Measurements from ENCODE around the gene SORL1-AS1.
A peak's percentile ranks its signal among the peaks of the same experiment; 100 is the strongest.

SORL1-AS1 gene

GRCh38 chr11:121446752-121447156 is 6.0 kb downstream of the SORL1-AS1 start:
- Histone ChIP-seq H3K36me3 (ENCODE audit: control insufficient read depth in 2 of 3, insufficient read depth in 3 of 3, low read length in 3 of 3) (no peaks in the 10 kb centered on the region), H3K4me3 (ENCODE audit: low read length in 3 of 3) (no peak overlapping the region), H3K9ac (ENCODE audit: low read length in 3 of 3) (no peak overlapping the region), H3K27me3 (ENCODE audit: control insufficient read depth, insufficient read depth, low read length) (no peaks in the 10 kb centered on the region), H3K27ac (ENCODE audit: low read depth in 2 of 2, low read length in 2 of 2) (no peak overlapping the region), H3K9me3 (ENCODE audit: control insufficient read depth in 2 of 3, insufficient read depth in 1 of 3, low read length in 3 of 3) (no peaks in the 10 kb centered on the region), H3K4me1 (ENCODE audit: control insufficient read depth in 2 of 3, insufficient read depth in 2 of 3, low read depth in 1 of 3, low read length in 3 of 3) (peaks cover 0 to 12% (median 0%) of the 10 kb centered on the region in 3 donors)
- intact Hi-C loops (cut with DNase I): no loop called here
- DNase-seq (peak in 3 of 5 donors; percentile 38 to 53 (median 46)), FAIRE-seq (no peak)
- TF ChIP-seq, protein P1, sequence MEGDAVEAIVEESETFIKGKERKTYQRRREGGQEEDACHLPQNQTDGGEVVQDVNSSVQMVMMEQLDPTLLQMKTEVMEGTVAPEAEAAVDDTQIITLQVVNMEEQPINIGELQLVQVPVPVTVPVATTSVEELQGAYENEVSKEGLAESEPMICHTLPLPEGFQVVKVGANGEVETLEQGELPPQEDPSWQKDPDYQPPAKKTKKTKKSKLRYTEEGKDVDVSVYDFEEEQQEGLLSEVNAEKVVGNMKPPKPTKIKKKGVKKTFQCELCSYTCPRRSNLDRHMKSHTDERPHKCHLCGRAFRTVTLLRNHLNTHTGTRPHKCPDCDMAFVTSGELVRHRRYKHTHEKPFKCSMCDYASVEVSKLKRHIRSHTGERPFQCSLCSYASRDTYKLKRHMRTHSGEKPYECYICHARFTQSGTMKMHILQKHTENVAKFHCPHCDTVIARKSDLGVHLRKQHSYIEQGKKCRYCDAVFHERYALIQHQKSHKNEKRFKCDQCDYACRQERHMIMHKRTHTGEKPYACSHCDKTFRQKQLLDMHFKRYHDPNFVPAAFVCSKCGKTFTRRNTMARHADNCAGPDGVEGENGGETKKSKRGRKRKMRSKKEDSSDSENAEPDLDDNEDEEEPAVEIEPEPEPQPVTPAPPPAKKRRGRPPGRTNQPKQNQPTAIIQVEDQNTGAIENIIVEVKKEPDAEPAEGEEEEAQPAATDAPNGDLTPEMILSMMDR (IDR thresholded peaks at IDR 0.05; ENCODE audit: borderline replicate concordance, extremely low read depth, insufficient read depth): no peak

DNA sequence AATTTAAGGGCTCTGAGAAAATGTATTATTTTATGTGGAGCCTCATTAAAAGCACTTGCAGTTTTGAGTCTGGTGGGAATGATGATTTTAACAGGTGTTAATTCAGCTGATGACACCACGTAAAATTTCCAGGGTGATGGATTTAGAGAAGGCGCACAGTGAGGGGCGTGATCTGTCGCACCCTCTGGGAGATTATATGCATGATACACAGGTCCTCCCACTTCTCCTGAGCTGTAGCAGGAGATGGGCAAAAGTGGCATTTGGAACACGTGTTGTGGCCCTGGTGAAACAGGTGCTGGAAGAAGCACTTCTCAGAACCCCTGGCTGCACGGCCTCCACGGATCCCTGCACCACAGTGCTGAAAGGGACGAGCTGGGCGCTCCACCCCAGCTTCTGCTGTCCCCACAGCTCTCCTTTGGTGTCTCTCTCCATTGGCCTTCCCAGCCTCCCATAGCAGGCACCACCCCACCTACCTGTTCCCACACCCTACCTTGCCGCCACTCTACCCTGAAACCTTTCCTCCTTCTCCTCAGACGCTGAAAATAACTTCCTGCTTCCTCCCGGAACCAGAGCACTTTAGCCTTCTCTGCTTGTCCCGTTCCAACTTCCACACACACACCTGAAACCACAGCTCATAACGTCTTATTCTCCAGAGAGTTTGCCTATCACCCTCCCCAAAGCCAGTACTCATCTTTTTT is 7.5 kb downstream of the SORL1-AS1 start:
- Histone ChIP-seq H3K27ac (ENCODE audit: low read depth in 2 of 2, low read length in 2 of 2) (no peak overlapping the region), H3K4me3 (ENCODE audit: low read length in 3 of 3) (no peak overlapping the region), H3K36me3 (ENCODE audit: control insufficient read depth in 2 of 3, insufficient read depth in 3 of 3, low read length in 3 of 3) (no peaks in the 10 kb centered on the region), H3K4me1 (ENCODE audit: control insufficient read depth in 2 of 3, insufficient read depth in 2 of 3, low read depth in 1 of 3, low read length in 3 of 3) (peaks cover 0 to 2% (median 0%) of the 10 kb centered on the region in 3 donors), H3K9ac (ENCODE audit: low read length in 3 of 3) (no peak overlapping the region), H3K9me3 (ENCODE audit: control insufficient read depth in 2 of 3, insufficient read depth in 1 of 3, low read length in 3 of 3) (no peaks in the 10 kb centered on the region), H3K27me3 (ENCODE audit: control insufficient read depth, insufficient read depth, low read length) (no peaks in the 10 kb centered on the region)
- DNase-seq: peak in 1 of 5 donors; percentile 55
- no peak for FAIRE-seq
- TF ChIP-seq, protein P1 (IDR thresholded peaks at IDR 0.05; ENCODE audit: borderline replicate concordance, extremely low read depth, insufficient read depth): no peak
- intact Hi-C loops (cut with DNase I): no loop called here

DNA sequence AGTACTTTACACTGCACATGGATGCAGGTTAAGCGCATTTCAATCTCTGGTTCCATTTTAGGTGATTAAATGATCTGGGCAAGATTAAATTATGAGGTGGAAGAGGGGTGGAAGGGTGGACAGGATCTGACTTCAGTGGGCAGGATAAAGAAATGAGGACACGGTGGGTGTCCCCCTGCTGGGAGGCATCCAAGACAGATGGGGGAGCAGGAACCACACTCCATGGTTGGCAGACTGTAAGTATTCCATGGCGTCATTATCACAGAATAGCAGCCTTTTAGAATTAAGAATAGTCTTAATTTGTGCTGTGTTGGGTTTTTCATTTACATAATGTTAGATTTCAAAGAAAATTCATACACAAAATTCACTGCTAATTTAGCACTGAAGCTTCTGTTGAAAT is 8.2 kb downstream of the SORL1-AS1 start:
- DNase-seq (no peak), FAIRE-seq (no peak)
- H3K4me3 ChIP-seq (ENCODE audit: low read length in 3 of 3): no peak overlapping the region
- intact Hi-C loops (cut with DNase I): no loop called here
- no peak overlapping the region for H3K27ac ChIP-seq (ENCODE audit: low read depth in 2 of 2, low read length in 2 of 2)
- H3K4me1 ChIP-seq (ENCODE audit: control insufficient read depth in 2 of 3, insufficient read depth in 2 of 3, low read depth in 1 of 3, low read length in 3 of 3): peaks cover 0 to 2% (median 0%) of the 10 kb centered on the region in 3 donors
- H3K27me3 ChIP-seq (ENCODE audit: control insufficient read depth, insufficient read depth, low read length): no peaks in the 10 kb centered on the region
- no peak overlapping the region for H3K9ac ChIP-seq (ENCODE audit: low read length in 3 of 3)
- no peaks in the 10 kb centered on the region for H3K9me3 ChIP-seq (ENCODE audit: control insufficient read depth in 2 of 3, insufficient read depth in 1 of 3, low read length in 3 of 3)
- TF ChIP-seq, protein P1 (IDR thresholded peaks at IDR 0.05; ENCODE audit: borderline replicate concordance, extremely low read depth, insufficient read depth): no peak
- no peaks in the 10 kb centered on the region for H3K36me3 ChIP-seq (ENCODE audit: control insufficient read depth in 2 of 3, insufficient read depth in 3 of 3, low read length in 3 of 3)

Data from kidney (tissue), 13 donors.